PFSK-1 (cell line): ENCODE data around the gene CTIF.

ENCODE experiments used
- FOXP2 ChIP-seq: optimal IDR thresholded peaks from 2 replicates; pipeline ENCODE3; 2011; ENCODE audit warnings: borderline replicate concordance, control low read depth, inconsistent platforms; ENCODE audit not compliant: insufficient read depth; ENCODE audit errors: extremely low read length, extremely low read depth
- POLR2AphosphoS5 ChIP-seq: IDR thresholded peaks from 2 replicates; pipeline ENCODE4 v1.6.1; 2012; ENCODE audit warnings: low read depth, mild to moderate bottlenecking, control low read depth, low read length, moderate library complexity
- REST ChIP-seq, 2 experiments: IDR thresholded peaks; 2 replicates each; pipeline versions ENCODE4 v1.6.1 to v1.8.0; 2011 to 2012; ENCODE audit warnings: low read depth in 2 of 2, low read length in 2 of 2, control low read depth in 1 of 2, inconsistent platforms in 1 of 2, mild to moderate bottlenecking in 1 of 2, moderate library complexity in 1 of 2; ENCODE audit not compliant: insufficient read depth in 1 of 2
- SIN3A ChIP-seq: IDR thresholded peaks from 2 replicates; pipeline ENCODE4 v1.6.1; 2012; ENCODE audit warnings: mild to moderate bottlenecking, low read length, moderate library complexity, borderline replicate concordance; ENCODE audit not compliant: insufficient read depth
- TAF1 ChIP-seq: IDR thresholded peaks from 2 replicates; pipeline ENCODE4 v1.6.1; 2012; ENCODE audit warnings: low read length, control low read depth, borderline replicate concordance; ENCODE audit not compliant: insufficient read depth

The CTIF gene

GRCh38 chr18:48619016-48619415 is 80.2 kb downstream of the CTIF start:
- no peak for TF ChIP-seq POLR2AphosphoS5
- TF ChIP-seq TAF1: no peak
- no peak for TF ChIP-seq REST (IDR thresholded peaks at IDR 0.05; ENCODE audit: insufficient read depth in 1 of 2, low read depth in 2 of 2, low read length in 2 of 2)
- TF ChIP-seq FOXP2: no peak
- no peak for TF ChIP-seq SIN3A

- TF ChIP-seq FOXP2 (no peak), TAF1 (no peak), POLR2AphosphoS5 (no peak), REST (IDR thresholded peaks at IDR 0.05; ENCODE audit: insufficient read depth in 1 of 2, low read depth in 2 of 2, low read length in 2 of 2) (no peak), SIN3A (no peak)
Observed at GRCh38 chr18:48619501-48619900, 80.7 kb downstream of the CTIF start.

- no peak for TF ChIP-seq REST (IDR thresholded peaks at IDR 0.05; ENCODE audit: insufficient read depth in 1 of 2, low read depth in 2 of 2, low read length in 2 of 2)
- no peak for TF ChIP-seq TAF1
- TF ChIP-seq FOXP2: no peak
- TF ChIP-seq POLR2AphosphoS5: no peak
- no peak for TF ChIP-seq SIN3A
Observed at GRCh38 chr18:48620071-48620470, 81.2 kb downstream of the CTIF start.

GRCh38 chr18:48621240-48621639 is 82.4 kb downstream of the CTIF start:
- TF ChIP-seq REST (IDR thresholded peaks at IDR 0.05; ENCODE audit: insufficient read depth in 1 of 2, low read depth in 2 of 2, low read length in 2 of 2) (no peak), SIN3A (no peak), TAF1 (no peak), POLR2AphosphoS5 (no peak), FOXP2 (no peak)
